HG02852 (cell line): ENCODE data around the gene FAM25G.
"Not testable (repeated sequence)": the region's sequence is repeated elsewhere in the genome, so short reads cannot be mapped to it uniquely, and the experiment has no call there.

Experiments
- ATAC-seq: cut with Tn5 transposase; IDR thresholded peaks from one replicate; pipeline ENCODE4 v1.9.1; 2021; ENCODE audit warnings: mild to moderate bottlenecking, moderate library complexity; ENCODE audit not compliant: unreplicated experiment

FAM25G gene

GRCh38 chr10:47491600-47491999 is at the start of gene FAM25G:
TSS of gene FAM25G (minus strand) at chr10:47491700. CDS start at chr10:47491674, 26 bp downstream.
- not testable (repeated sequence) for ATAC-seq

GRCh38 chr10:47536430-47536829 is 44.9 kb upstream of the FAM25G start:
- ATAC-seq, result not testable (repeated sequence)

- ATAC-seq, result not testable (repeated sequence)
These were observed 32.0 kb upstream of the FAM25G start, which contains the start of gene AGAP9 for GRCh38 chr10:47523475-47523874. TSS of gene AGAP9 (minus strand) at chr10:47523638. CDS start at chr10:47523526, 112 bp downstream.

- ATAC-seq, result not testable (repeated sequence)
These were observed 10.8 kb upstream of the FAM25G start for GRCh38 chr10:47502313-47502712.

GRCh38 chr10:47494226-47494625 is 2.7 kb upstream of the FAM25G start:
- not testable (repeated sequence) for ATAC-seq

GRCh38 chr10:47489630-47490029 is 1.9 kb downstream of the FAM25G start:
- not testable (repeated sequence) for ATAC-seq

GRCh38 chr10:47485943-47486342 is 5.6 kb downstream of the FAM25G start:
- not testable (repeated sequence) for ATAC-seq

GRCh38 chr10:47484786-47485185 is 6.7 kb downstream of the FAM25G start:
- not testable (repeated sequence) for ATAC-seq

- not testable (repeated sequence) for ATAC-seq
These were observed 7.6 kb downstream of the FAM25G start, which contains the start of gene ANXA8 for GRCh38 chr10:47483923-47484322. TSS of gene ANXA8 (minus strand) at chr10:47484115. CDS start at chr10:47483933, 182 bp downstream.

- not testable (repeated sequence) for ATAC-seq
These were observed 9.1 kb downstream of the FAM25G start for GRCh38 chr10:47482367-47482766.

- not testable (repeated sequence) for ATAC-seq
These were observed 9.7 kb downstream of the FAM25G start for GRCh38 chr10:47481768-47482181.

- not testable (repeated sequence) for ATAC-seq
These were observed 10.2 kb downstream of the FAM25G start for GRCh38 chr10:47481182-47481766.

GRCh38 chr10:47480133-47480532 is 11.4 kb downstream of the FAM25G start:
- not testable (repeated sequence) for ATAC-seq

GRCh38 chr10:47478114-47478513 is 13.4 kb downstream of the FAM25G start:
- ATAC-seq, result not testable (repeated sequence)

- ATAC-seq, result not testable (repeated sequence)
These were observed 14.4 kb downstream of the FAM25G start for GRCh38 chr10:47477078-47477477.

- not testable (repeated sequence) for ATAC-seq
These were observed 16.4 kb downstream of the FAM25G start for GRCh38 chr10:47475101-47475500.

GRCh38 chr10:47473516-47473915 is 18.0 kb downstream of the FAM25G start:
- ATAC-seq, result not testable (repeated sequence)

- ATAC-seq, result peak; percentile 65
These were observed 18.9 kb downstream of the FAM25G start for GRCh38 chr10:47472647-47473046.

- ATAC-seq, result not testable (repeated sequence)
These were observed 19.4 kb downstream of the FAM25G start for GRCh38 chr10:47472072-47472471.

GRCh38 chr10:47468731-47469528 is 22.6 kb downstream of the FAM25G start:
- ATAC-seq, result not testable (repeated sequence)

- ATAC-seq, result not testable (repeated sequence)
These were observed 23.5 kb downstream of the FAM25G start for GRCh38 chr10:47467957-47468356.

- not testable (repeated sequence) for ATAC-seq
These were observed 24.0 kb downstream of the FAM25G start for GRCh38 chr10:47467458-47467857.
